Pons (tissue), 1 donor: ENCODE results near the gene ATXN7.

Experiments
- DNase-seq: peaks from one replicate; pipeline ENCODE4 v3.0.0-alpha.2; 2016; ENCODE audit warnings: low spot score

The ATXN7 gene, protein sequence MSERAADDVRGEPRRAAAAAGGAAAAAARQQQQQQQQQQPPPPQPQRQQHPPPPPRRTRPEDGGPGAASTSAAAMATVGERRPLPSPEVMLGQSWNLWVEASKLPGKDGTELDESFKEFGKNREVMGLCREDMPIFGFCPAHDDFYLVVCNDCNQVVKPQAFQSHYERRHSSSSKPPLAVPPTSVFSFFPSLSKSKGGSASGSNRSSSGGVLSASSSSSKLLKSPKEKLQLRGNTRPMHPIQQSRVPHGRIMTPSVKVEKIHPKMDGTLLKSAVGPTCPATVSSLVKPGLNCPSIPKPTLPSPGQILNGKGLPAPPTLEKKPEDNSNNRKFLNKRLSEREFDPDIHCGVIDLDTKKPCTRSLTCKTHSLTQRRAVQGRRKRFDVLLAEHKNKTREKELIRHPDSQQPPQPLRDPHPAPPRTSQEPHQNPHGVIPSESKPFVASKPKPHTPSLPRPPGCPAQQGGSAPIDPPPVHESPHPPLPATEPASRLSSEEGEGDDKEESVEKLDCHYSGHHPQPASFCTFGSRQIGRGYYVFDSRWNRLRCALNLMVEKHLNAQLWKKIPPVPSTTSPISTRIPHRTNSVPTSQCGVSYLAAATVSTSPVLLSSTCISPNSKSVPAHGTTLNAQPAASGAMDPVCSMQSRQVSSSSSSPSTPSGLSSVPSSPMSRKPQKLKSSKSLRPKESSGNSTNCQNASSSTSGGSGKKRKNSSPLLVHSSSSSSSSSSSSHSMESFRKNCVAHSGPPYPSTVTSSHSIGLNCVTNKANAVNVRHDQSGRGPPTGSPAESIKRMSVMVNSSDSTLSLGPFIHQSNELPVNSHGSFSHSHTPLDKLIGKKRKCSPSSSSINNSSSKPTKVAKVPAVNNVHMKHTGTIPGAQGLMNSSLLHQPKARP

DNA sequence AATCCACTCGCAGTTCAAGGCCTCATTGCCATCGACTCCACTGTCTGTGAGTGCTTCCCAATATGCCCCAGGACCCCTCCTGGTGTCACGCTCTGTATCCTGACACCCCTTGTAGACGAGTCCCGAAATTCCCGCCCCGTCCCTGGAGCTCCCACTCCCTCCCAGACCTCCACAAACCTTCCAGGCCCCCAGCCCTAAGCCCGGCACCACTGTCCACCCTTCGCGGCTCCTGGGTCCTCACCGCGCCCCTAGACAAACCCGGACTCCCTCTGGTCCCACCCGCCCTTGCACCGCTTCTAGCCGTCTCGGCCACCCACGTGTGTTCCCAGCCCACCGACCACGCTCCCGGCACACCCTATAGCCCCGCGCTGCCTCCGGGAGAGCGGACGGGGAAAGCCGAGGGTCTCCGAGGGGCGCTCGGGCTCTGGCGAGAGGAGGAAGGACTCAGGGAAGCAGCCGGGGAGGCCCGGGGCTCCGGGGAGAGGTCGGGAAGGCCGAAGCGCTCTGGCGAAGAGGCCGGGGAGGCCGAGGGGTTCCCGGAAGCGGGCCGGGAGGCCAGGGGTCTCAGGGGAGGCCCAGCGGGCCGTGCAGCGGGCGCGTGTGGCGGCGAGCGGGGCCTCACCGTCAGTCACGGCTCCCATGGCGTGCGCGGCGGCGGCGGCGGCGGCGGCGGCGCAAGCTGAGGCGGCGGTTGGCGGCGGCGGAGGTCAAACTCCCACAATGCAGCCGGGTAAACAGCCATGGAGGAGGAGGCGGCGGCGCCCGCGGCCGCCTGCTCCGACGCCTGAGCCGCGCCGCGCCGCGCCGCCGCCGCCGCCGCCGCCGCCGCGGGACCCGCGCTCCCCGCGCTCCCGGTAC, at the start of gene ATXN7, which contains the start of gene THOC7:
Gene ATXN7, plus strand, starts transcription at position 718 of the 858 bp plus-strand sequence. CDS start 48,732 bp downstream, outside the sequence.
Gene THOC7, minus strand, starts transcription at position 656 of the 858 bp plus-strand sequence. Its CDS starts 15 bp downstream, at position 641.
- no peak for DNase-seq

DNA sequence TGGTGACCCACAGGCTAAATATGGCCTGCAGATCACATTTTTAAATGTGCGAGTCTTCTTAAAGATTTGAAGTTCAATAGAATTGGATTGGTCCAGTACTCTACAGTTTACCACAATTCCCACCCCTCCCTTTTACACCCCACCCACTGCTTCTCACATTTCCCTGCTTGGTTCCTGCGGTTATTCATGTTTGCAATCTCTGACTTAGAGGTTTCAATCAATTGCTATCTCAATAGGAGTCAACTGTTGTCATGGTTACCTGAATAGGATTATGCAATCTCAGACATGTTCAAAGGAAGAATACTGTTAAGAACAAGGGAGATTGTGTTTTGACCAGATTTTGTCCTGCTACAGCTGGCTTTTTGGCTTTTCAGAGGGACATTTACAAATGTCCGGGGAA, 49.4 kb upstream of the ATXN7 start:
- DNase-seq: no peak

DNA sequence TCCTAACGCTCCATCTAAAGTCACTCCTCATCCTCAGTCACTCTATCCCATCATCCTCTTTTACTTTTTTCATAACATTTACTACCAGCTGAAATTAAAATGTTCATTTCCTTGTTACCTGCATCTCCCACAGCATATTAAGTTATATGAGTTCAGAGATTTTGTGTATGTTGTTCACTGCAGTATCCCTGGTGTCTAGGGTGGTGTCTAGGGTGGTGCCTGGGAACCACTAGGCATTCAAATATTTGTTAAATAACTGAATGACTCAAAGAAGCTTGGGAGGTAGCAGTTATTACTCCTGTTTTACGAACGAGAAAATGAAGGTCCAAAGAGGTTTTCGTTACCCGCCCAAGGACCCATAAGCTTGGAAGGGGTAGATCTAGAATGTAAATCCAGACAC, 46.4 kb upstream of the ATXN7 start:
- no peak for DNase-seq

DNA sequence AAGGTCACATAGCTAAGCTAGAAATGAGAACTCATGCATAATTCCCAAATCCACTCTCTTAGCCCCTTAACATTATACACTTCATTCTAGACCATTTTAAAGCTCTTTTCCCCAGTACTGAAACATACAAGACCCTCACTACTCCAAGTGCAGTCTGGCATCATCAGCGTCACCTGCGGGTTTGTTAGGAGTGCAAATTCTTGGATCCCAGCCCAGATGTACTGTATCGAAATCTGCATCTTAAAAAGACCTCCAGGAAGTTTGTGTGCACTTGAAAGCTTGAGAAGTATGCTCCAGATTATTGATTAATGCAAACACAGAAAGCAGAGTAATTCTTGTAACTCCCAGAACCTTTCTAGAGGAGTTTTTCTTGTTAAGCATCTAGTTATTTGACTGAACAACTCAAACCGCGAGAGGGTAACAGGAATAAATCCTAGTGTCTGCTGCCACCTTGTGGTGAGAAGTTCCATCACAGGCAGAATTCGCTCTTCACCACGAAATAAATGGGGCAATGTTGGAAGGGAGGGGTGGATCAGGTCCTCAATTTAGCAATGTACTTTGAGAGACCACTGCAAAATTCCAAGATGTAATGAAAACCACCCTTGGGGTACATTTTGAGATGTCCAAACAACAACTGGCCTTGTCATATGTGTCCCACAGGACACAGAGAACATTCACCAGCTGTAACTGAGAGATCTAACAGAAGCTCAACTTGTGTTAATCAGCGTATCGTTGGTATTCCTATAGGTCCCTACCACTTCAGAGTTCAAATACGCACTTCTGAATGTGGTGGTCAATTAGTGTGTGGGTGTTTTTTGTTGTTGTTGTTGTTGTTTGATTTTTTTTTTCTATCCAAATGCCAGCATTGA, 45.2 kb upstream of the ATXN7 start:
- DNase-seq: peak; percentile 68

DNA sequence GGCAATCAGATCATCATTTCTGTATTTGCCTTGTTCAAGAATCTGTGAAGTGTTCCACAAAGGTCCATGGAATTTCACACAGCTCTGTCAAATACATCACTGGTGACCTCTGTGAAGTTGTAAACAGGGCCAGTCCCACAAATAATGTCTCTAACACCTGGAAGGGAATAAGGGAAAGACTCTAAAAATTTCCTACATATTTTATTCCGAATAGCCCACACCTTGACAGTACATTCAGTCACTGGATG, 44.6 kb upstream of the ATXN7 start, which contains the start of gene C3orf49:
Gene C3orf49, plus strand, starts transcription at position 149 of the 248 bp plus-strand sequence. CDS start 173 bp downstream, outside the sequence.
- DNase-seq: no peak

DNA sequence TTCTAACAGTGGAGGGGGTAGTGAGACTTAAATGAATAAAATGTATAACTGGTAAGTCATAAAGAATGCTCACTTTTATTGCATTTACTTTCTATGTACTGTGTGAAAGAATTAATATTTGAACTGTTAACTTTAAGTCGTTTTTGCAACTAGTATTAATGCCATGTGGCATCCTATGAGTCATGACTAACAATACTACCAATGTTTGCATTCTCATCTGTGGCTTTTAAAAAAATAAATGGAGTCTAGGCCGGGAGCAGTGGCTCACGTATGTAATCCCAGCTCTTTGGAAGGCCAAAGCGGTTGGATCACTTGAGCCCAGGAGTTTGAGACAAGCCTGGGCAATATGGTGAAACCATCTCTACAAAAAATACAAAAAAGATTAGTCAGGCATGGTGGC, 39.4 kb upstream of the ATXN7 start:
- no peak for DNase-seq

DNA sequence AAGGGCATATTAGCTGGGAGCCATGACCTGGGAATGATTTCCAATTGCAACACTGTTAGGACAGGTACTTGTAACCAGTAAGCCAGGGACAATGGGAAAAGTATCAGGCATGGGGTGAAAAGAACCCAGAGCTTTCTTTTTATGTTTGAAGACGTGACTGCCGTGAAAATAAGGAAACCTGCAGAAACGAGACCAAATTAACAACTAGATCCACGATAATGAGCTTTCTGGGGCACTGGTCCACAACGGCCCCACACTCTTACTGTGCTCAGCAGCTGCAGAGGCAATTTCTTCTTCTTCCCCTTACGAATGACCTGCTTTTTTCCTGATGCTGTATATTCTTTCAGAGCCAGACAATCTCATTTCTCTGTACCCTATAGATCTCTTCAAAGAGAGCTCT, 33.1 kb upstream of the ATXN7 start:
- no peak for DNase-seq

DNA sequence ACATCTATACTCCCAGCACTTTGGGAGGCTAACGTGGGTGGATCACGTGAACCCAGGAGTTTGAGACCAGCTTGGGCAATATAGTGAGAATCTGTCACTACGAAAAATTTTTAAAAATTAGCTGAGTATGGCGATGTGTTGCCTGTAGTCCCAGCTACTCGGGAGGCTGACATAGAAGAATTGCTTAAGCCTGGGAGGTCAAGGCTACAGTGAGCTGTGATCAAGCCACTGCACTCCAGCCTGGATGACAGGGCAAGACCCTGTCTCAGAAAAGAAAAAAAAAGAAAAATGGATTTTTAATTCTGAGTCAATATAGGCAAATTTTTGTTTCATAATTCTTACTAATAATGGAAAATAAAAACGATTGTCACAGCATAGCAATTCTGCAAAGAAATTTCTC, 31.3 kb upstream of the ATXN7 start:
- DNase-seq: no peak

DNA sequence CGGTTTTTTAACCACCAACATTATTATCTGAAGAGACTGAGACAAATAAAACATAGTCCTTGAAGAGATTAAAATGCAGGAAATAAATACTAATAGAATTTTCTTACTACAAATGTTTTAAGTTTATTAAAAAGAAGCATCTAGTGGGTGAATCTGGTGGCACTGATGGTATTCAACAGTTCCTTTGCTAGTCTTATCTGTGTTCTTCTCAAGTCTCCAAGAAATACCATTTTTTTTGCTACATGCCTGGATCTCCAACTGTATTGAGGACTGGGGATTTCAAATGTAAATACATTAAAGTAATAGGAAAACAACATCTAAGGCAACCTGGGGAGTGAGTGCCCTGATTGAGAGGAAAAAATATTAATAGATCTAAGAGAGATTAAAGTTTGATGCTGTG, 22.0 kb upstream of the ATXN7 start:
- DNase-seq: no peak

DNA sequence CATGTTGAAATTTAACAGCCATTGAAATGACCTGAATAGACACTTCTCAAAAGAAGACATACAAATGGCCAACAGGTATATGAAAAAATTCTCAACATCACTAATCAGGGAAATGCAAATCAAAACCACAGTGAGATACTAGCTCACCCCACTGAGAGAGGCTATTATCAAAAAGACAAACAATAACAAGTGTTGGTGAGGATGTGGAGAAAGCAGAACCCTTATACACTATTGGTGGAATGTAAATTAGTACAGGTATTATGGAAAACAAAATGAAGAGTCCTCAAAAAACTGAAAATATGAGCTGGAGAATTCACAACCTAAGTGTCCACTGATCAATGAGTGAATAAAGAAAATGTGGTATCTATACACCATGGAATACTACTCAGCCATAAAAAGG, 21.5 kb upstream of the ATXN7 start:
- DNase-seq: no peak

DNA sequence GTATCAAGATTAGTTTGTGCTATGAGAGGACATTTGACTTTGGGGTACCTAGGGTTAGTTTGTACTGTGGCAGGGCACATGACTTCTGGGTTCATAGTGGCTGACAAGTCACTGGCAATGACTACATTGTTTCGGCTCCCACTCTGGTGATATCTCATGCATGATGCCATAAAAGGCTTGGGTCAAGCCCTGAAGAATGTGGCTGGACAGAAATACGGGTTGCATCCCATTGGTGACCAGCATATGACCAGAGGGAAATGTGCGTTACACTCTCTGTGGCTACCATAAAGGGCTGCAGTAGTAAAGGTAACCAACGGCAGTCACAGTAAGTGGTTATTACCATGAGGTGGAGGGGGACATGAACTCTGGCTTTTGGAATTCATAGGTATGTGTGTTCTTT, 18.5 kb upstream of the ATXN7 start:
- DNase-seq: no peak

DNA sequence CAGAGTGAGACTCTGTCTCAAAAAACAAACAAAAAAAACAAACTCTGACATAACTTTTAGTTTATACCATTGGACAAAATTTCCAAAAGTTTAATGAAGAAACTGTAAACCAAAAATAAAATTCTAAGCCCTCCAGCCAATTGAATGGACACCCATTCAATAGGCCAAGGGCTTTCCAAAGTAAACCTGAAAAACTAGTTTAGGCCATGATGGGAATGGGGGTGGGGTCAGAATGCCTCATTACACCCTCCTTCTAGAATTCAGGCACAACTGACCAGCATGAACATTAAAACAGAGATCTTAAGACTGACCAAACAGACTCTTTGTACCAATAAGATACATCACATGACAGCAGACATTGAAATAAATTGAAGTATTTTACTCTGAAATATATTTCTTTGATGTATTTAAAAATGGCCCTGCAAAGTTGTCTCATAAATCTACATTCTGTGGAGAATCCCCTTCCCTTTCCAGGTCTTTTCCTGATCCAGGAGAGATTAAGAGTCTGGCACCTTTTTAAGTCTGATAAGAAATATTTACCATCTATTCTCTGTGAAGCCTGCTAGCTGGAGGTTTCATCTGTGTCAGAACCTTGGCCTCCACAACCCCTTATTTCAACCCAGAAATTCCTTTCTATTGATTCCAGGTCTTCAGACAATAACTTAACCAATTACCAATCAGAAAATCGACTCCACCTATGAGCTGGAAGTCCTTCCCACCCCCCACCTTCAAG, 15.8 kb upstream of the ATXN7 start:
- DNase-seq: no peak

DNA sequence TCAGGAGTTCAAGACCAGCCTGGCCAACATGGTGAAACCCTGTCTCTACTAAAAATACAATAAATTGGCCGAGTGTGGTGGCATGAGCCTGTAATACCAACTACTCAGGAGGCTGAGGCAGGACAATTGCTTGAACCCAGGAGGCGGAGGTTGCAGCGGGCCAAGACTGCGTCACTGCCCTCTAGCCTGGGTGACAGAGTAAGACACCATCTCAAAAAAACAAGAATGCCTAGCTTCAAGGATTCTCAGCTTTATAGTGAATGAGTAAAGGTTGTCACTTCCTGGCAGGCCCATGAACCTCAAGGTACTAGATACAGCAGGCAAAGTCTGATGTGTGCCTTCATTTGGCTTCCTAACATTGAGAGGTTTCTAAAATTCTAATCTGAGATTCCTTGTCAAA, 14.5 kb upstream of the ATXN7 start:
- DNase-seq: no peak

DNA sequence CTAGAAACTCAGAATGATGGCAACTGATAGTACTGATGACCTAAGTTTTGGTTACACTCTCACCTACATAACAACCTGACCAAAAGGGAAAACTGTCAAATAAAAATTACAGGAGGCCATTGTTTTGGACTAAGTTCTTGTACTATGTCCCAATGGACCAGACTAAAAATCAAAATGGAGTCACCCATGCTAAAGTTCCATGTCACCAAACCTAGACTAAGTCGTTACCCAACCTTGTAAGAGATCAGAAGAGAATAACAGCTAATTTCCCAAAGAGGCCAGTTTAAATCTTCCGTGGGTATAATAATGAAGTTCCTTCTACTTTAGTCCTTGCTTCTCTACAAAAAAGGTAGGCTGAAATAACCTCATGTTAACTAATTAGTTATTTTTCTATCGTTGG, 12.4 kb upstream of the ATXN7 start:
- DNase-seq: no peak

DNA sequence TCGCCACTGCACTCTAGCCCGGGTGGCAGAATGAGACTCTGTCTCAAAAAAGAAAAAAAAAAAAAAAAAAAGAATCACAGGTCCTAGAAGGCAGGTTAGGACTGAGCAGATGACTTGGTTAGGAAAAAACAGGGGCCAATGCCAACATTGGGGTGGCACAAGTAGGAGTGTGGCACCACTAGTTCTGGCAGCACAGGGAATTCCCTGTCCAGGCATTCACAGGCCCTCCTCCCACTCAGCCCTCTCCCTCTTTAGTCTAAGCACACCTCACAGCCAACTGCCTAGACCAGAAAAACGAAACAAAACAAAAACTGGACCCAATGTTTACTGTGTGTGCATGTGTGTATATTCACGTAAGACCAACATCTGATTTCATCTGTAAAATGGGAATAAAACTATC, 10.6 kb upstream of the ATXN7 start:
- DNase-seq: no peak

DNA sequence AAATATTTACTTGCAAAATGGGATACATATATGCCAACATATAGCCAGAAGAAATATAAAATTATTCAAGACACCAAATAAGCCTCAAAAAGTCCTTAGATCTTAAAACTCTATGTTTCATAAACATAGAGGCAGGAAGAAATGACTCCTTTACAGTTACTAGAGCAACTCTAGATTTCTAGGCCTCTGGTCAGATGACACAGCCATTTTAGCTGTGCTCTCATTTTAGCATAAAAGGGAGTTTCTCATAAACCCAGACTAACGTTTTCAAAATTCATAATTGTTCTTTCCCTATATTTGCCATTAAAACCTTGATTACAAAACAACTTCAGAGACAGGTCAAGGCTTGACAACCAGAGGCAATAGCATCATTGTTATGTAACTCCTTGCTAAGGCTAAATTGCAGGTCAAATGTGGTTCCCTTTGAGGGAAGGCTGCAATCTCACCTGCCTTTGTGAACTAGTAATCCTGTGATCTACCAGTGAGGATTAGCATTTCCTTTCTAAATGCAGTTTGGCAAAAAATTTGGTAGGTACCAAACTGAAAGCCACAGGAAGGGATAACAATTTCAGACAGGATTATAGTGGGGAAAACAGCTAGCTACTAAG, 8.2 kb upstream of the ATXN7 start:
- DNase-seq: no peak

DNA sequence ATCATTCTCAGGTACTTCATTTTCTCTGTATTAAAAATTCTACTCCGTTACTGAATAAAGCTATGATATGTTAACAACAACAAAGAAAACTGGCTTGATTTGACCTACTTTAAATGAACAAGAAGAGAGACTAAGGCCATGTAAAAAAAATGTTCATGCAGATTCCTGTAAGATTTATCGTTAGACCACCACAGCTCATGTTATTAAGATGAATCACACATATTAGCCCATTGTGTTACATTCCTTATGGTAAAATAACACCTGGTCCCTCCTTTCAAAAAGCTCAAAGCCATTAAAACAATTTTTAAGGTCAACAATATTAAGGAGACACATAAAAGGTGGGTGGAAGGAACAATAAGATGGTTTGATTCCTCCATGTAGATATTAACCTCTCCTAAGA, 6.4 kb upstream of the ATXN7 start:
- no peak for DNase-seq

DNA sequence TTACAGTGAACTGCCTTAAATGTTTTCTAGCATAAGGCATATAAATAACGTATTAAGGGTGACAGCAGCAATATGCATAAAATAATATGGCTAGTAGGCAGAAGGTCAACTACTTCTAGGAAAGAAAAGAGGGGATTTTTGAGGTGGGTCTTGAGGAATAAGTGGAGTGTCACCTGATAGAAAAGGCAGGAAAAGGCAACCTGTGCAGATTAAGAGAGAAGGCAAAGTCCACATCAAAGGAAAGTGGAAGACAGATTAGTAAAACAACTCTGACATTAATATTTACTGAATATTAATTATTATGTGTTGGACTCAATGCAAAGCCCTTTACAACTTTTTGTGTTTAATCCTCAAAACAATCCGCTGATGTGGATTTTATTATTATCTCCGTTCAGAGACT, 2.9 kb upstream of the ATXN7 start:
- DNase-seq: no peak

DNA sequence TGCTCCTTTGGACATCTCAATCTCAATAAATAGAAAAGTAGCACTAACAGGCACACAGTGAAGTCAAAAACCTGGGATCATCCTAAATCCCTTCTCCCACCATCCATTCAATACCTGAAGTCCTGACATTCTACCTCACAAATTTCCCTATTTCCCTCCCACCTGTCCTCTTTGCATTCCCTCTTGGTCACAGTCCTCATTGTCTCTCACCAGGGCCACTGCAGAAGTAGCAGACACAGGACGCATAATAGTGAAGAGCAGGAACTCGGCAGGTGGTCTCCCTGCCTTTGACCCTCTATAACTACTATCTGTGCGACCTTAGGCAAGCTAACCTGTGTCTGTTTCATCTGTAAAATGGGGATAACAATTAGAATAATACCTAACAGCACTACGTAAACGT, 2.4 kb upstream of the ATXN7 start:
- DNase-seq: no peak

DNA sequence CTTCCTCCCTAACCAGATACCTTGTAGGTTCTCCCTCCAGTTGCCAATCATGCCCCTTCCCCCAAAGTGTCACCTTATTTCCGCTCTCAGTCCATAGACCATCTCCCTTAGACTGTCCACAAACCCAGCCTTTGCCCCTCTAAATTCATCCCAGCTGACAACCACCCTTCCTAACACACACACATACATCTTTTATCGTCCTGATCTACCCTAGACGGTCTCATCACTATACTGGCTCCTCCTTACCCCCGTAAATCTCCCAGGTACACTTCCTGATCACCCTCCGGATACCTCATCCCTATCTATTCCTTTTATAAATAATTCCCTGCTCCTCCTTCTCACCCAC, 890 bp upstream of the ATXN7 start:
- DNase-seq: no peak
